Measurements from ENCODE around the gene MON1B. TPM values are rescaled to one million over a fixed set of nuclear protein-coding genes. Genes with fewer than 3 reads are reported as not detected.
"Not testable (repeated sequence)": the region's sequence is repeated elsewhere in the genome, so short reads cannot be mapped to it uniquely, and the experiment has no call there.

Gene MON1B
- total RNA-seq, 6 experiments from 2014 or later = 16.6 to 30.1 (median 27.3) TPM

- no peak for DNase-seq
- Histone ChIP-seq H3K27ac (no peak overlapping the region), H3K4me1 (no peaks in the 10 kb centered on the region), H3K27me3 (no peaks in the 10 kb centered on the region), H3K4me3 (no peak overlapping the region), H3K9me3 (no peaks in the 10 kb centered on the region), H3K36me3 (no peaks in the 10 kb centered on the region)
- intact Hi-C loops (cut with DNase I) = no loop called here
- TF ChIP-seq CTCF (IDR thresholded peaks at IDR 0.05) (no peak), POLR2A (IDR thresholded peaks at IDR 0.05) (no peak)
- WGBS (ENCODE audit: insufficient coverage, low coverage, low lambda C conversion rate, missing lambda C conversion rate) = 75% methylated on average over 6 of the region's 6 CpGs
- no peak for ATAC-seq
Measured at GRCh38 chr16:77158293-77158692, 32.7 kb upstream of the MON1B start.

DNA sequence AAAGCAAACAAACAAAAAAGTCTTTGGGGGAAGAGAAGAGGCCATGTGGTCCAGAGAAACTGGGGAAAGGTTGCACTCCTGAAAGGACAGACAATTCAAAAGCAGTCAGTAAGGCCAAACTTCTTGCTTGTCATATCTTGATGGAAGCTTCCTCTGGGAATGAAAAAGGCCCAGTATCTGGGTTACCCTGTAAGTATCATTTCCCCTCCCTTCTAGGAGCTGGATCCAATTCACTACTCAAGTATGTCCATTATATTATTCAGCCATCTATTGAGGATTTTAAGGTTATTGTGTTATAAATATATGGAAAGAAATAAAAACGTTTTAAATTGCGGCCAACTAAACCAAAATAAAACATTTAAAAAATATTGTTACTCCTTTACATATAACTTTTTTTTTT, 26.0 kb upstream of the MON1B start:
- 84% methylated on average over 2 of the region's 2 CpGs for WGBS (ENCODE audit: insufficient coverage, low coverage, low lambda C conversion rate, missing lambda C conversion rate)
- H3K4me3 ChIP-seq = no peak overlapping the region
- DNase-seq = no peak
- intact Hi-C loops (cut with DNase I) = loop anchor here in 1 of 2 donors (10.0 kb wide), 1 partner anchor 1370 kb away; no protein-coding TSS in a partner anchor
- H3K9me3 ChIP-seq = no peaks in the 10 kb centered on the region
- H3K27ac ChIP-seq = no peak overlapping the region
- ATAC-seq = no peak
- no peaks in the 10 kb centered on the region for H3K36me3 ChIP-seq
- no peak for TF ChIP-seq CTCF (IDR thresholded peaks at IDR 0.05)
- TF ChIP-seq POLR2A (IDR thresholded peaks at IDR 0.05) = no peak
- H3K4me1 ChIP-seq = no peaks in the 10 kb centered on the region
- no peaks in the 10 kb centered on the region for H3K27me3 ChIP-seq

DNA sequence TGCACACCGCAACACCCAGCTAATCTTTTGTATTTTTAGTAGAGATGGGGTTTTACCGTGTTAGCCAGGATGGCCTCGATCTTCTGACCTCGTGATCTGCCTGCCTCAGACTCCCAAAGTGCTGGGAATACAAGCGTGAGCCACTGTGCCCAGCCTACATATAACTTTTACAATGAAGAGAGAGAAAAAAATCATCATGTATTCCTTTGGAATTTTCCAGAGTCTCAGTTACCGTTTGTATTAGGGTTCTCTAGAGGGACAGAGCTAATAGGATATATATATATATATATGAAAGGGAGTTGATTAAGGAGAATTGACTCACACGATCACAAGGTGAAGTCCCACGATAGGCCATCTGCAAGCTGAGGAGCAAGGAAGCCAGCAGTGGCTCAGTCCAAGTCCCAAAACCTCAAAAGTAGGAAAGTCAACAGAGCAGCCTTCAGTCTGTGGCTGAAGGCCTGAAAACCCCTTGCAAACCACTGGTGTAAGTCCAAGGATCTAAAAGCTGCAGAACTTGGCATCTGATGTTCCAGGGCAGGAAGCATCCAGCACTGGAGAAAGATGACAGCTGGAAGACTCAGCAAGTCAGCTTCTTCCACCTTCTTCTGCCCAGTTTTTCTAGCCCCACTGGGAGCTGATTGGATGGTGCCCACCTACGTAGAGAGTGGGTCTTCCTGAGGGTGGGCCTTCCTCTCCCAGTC, 25.3 kb upstream of the MON1B start:
- DNase-seq, H3K4me1 ChIP-seq, H3K9me3 ChIP-seq, H3K27ac ChIP-seq, ATAC-seq, H3K36me3 ChIP-seq, H3K27me3 ChIP-seq, H3K4me3 ChIP-seq: not testable (repeated sequence)
- intact Hi-C loops (cut with DNase I) = loop anchor here in 1 of 2 donors (10.0 kb wide), 1 partner anchor 1371 kb away; no protein-coding TSS in a partner anchor
- 63% methylated on average over 9 of the region's 9 CpGs for WGBS (ENCODE audit: insufficient coverage, low coverage, low lambda C conversion rate, missing lambda C conversion rate)

DNA sequence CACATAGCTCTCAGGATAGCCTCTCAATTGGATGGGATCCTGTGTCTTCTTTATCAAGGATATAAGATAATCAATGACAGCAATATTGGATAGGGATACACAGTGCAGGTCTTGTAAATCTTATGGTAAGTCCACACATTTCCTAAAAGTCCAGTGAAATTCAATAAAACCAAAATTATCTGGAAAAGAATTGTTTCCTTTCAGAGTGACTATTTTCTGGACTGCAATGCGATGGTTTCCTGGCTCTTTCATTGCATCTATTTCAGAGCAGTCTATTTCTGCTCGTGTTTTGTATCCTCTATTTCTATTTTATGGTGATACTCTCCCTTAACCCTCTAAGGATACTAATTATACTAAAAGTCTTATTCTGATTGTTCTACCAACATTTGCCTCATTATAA, 24.3 kb upstream of the MON1B start:
- ATAC-seq (no peak), DNase-seq (no peak)
- Histone ChIP-seq H3K36me3 (no peaks in the 10 kb centered on the region), H3K4me1 (no peaks in the 10 kb centered on the region), H3K27me3 (no peaks in the 10 kb centered on the region), H3K27ac (no peak overlapping the region), H3K9me3 (no peaks in the 10 kb centered on the region), H3K4me3 (no peak overlapping the region)
- intact Hi-C loops (cut with DNase I) = loop anchor here in 1 of 2 donors (10.0 kb wide), 1 partner anchor 1372 kb away; no protein-coding TSS in a partner anchor
- TF ChIP-seq CTCF (IDR thresholded peaks at IDR 0.05) (no peak), POLR2A (IDR thresholded peaks at IDR 0.05) (no peak)
- WGBS (ENCODE audit: insufficient coverage, low coverage, low lambda C conversion rate, missing lambda C conversion rate) = 32% methylated on average over 2 of the region's 2 CpGs

GRCh38 chr16:77168901-77169300, 22.1 kb upstream of the MON1B start:
- ATAC-seq (no peak), DNase-seq (no peak)
- Histone ChIP-seq H3K9me3 (no peaks in the 10 kb centered on the region), H3K36me3 (no peaks in the 10 kb centered on the region), H3K27me3 (no peaks in the 10 kb centered on the region), H3K4me1 (no peaks in the 10 kb centered on the region), H3K4me3 (no peak overlapping the region), H3K27ac (no peak overlapping the region)
- 61% methylated on average over 4 of the region's 4 CpGs for WGBS (ENCODE audit: insufficient coverage, low coverage, low lambda C conversion rate, missing lambda C conversion rate)
- intact Hi-C loops (cut with DNase I) = loop anchor here in 1 of 2 donors (10.0 kb wide), 1 partner anchor 1374 kb away; no protein-coding TSS in a partner anchor
- TF ChIP-seq CTCF (IDR thresholded peaks at IDR 0.05) (no peak), POLR2A (IDR thresholded peaks at IDR 0.05) (no peak)

Data from right lobe of liver (tissue), 6 donors.